Activated CD8-positive, alpha-beta T cell treated with anti-CD3 and anti-CD28 coated beads, Interleukin-2, amount 10 ng/mL, durations not matched to agents 7 days and 5 days (primary cell): Measurements from ENCODE around the gene VDR. TPM values are rescaled to one million over a fixed set of nuclear protein-coding genes. Genes with fewer than 3 reads are reported as not detected.
"Not testable (repeated sequence)": the region's sequence is repeated elsewhere in the genome, so short reads cannot be mapped to it uniquely, and the experiment has no call there.

ENCODE experiments used
- ATAC-seq: fragments of 150-1000 bp; cut with Tn5 transposase; one replicate; pipeline ENCODE4 v1.10.0; 2021; ENCODE audit warnings: moderate library complexity
- CTCF ChIA-PET: fragments of 350-600 bp; sonication (Branson Sonifier 250); formaldehyde crosslinking; loops from one replicate; lab custom pipeline; 2021; ENCODE audit warnings: antibody characterized with exemption; lab: Charles Lee
- POLR2A ChIA-PET: fragments of 350-600 bp; sonication (Branson Sonifier 250); formaldehyde crosslinking; loops from one replicate; lab custom pipeline; 2021; ENCODE audit warnings: antibody characterized with exemption; lab: Charles Lee
- DNase-seq: peaks from one replicate; pipeline ENCODE4 v3.0.0-alpha.2; 2020
- H3K27ac Mint-ChIP-seq: one replicate; pipeline ENCODE4 v1.8.0; 2021; ENCODE audit warnings: mild to moderate bottlenecking, mixed read lengths
- H3K27me3 Mint-ChIP-seq: one replicate; pipeline ENCODE4 v1.8.0; 2021; ENCODE audit warnings: low read depth, mixed read lengths
- H3K36me3 Mint-ChIP-seq: one replicate; pipeline ENCODE4 v1.8.0; 2021; ENCODE audit warnings: low read depth, mixed read lengths
- H3K4me1 Mint-ChIP-seq: one replicate; pipeline ENCODE4 v1.8.0; 2021; ENCODE audit warnings: low read depth, mixed read lengths
- H3K4me3 Mint-ChIP-seq: one replicate; pipeline ENCODE4 v1.8.0; 2021; ENCODE audit warnings: mild to moderate bottlenecking, mixed read lengths
- H3K9me3 Mint-ChIP-seq: one replicate; pipeline ENCODE4 v1.8.0; 2022; ENCODE audit warnings: mixed read lengths; ENCODE audit not compliant: insufficient read depth
- total RNA-seq, 2 experiments: library from RNA; stranded (reverse); gene quantifications; one replicate each; pipeline ENCODE4 v1.2.3, GENCODE V29; 2021

VDR gene
- total RNA-seq, 2 experiments from 2014 or later = 13.2 to 14.5 TPM

- Mint-ChIP-seq H3K27me3 (no peaks in the 10 kb centered on the region), H3K27ac (peak overlapping the region; percentile 90), H3K4me3 (peak overlapping the region; percentile 90), H3K36me3 (peaks cover 74% of the 10 kb centered on the region), H3K9me3 (no peaks in the 10 kb centered on the region), H3K4me1 (peaks cover 93% of the 10 kb centered on the region)
- DNase-seq (peak; percentile 56), ATAC-seq (peak; percentile 5)
- POLR2A ChIA-PET = interaction anchor here (0.5 to 20.2 kb wide), 11 partner anchors 8 to 1596 kb away, joined by 3 to 642 read pairs (median 5); partner anchors contain the start of genes ASB8, RPAP3 and SLC48A1
- CTCF ChIA-PET = interaction anchor here (1.4 to 27.1 kb wide), 7 partner anchors 9 to 78 kb away, joined by 3 to 1049 read pairs (median 8); no protein-coding TSS in a partner anchor
Measured at GRCh38 chr12:47813511-47814196, 91.1 kb downstream of the VDR start.

- Mint-ChIP-seq H3K4me3 (peak overlapping the region; percentile 90), H3K9me3 (no peaks in the 10 kb centered on the region), H3K27ac (peak overlapping the region; percentile 90), H3K36me3 (peaks cover 67% of the 10 kb centered on the region), H3K4me1 (peaks cover 97% of the 10 kb centered on the region), H3K27me3 (no peaks in the 10 kb centered on the region)
- POLR2A ChIA-PET = interaction anchor here (1.0 to 20.2 kb wide), 13 partner anchors 7 to 1596 kb away, joined by 3 to 642 read pairs (median 5); partner anchors contain the start of genes ASB8, RPAP3 and SLC48A1
- DNase-seq = peak; percentile 96
- CTCF ChIA-PET = interaction anchor here (1.2 to 27.1 kb wide), 8 partner anchors 9 to 78 kb away, joined by 3 to 1049 read pairs (median 6); no protein-coding TSS in a partner anchor
- ATAC-seq = peak; percentile 61
Measured at GRCh38 chr12:47812797-47813510, 91.8 kb downstream of the VDR start.

DNA sequence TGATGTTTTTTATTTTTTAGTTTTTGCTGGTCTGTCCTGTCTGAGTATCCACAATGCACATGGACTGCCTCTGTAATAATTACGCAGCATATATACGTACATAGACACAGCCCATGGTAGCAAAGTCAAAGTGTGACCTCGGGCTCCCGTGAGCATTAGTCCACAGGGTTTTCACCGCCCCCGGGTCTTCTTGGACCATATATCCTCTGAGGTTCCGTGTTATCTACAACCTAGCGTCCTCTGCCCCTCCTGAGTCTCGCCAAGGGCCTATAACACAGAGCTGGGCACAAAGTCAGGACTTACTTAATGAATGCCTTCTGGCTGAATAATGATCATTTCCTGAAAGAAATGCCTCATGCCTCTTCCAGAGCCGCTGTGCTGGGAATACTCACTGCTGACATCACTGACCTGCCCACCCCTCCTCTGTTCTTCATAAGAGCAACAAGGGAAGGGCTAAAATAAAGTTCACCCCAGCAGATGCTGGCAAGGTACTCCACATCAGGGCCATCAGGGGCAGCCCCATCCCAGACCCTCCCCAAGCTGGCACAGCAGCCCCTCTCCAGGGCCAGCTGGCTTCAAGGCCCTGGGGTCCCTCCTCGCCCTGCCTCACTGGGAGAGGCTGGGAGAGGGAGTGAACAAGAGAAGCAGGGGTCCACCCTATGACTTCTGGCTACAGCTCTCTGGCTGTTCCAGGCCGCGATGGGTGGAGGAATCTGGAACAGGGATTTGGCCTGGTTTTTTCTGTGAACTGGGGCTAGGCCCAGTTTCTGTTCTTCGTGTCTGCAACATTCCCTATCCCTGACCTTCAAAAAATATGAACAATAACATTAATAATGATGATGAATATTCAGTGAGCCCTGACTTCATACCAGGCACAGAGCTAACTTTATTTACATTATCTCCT is 93.0 kb downstream of the VDR start:
- H3K9me3 Mint-ChIP-seq = no peaks in the 10 kb centered on the region
- no peaks in the 10 kb centered on the region for H3K27me3 Mint-ChIP-seq
- DNase-seq (no peak), ATAC-seq (no peak)
- ChIA-PET CTCF (interaction anchor here (0.7 to 27.1 kb wide), 10 partner anchors 9 to 160 kb away, joined by 3 to 1049 read pairs (median 6); no protein-coding TSS in a partner anchor), POLR2A (interaction anchor here (1.0 to 20.2 kb wide), 10 partner anchors 6 to 596 kb away, joined by 3 to 642 read pairs (median 7); partner anchors contain the start of genes HDAC7, RPAP3 and SENP1)
- peaks cover 67% of the 10 kb centered on the region for H3K36me3 Mint-ChIP-seq
- H3K4me3 Mint-ChIP-seq = peak overlapping the region; percentile 90
- peaks cover 98% of the 10 kb centered on the region for H3K4me1 Mint-ChIP-seq
- H3K27ac Mint-ChIP-seq = peak overlapping the region; percentile 90

GRCh38 chr12:47811072-47811396 is 93.8 kb downstream of the VDR start:
- Mint-ChIP-seq H3K9me3 (no peaks in the 10 kb centered on the region), H3K27ac (peak overlapping the region; percentile 88), H3K27me3 (no peaks in the 10 kb centered on the region), H3K4me1 (peaks cover 98% of the 10 kb centered on the region), H3K4me3 (peak overlapping the region; percentile 90), H3K36me3 (peaks cover 69% of the 10 kb centered on the region)
- ChIA-PET POLR2A (interaction anchor here (1.3 to 20.2 kb wide), 3 partner anchors 6 to 40 kb away, joined by 3 to 642 read pairs (median 272); partner anchors contain the start of gene HDAC7), CTCF (interaction anchor here (1.1 to 27.1 kb wide), 9 partner anchors 7 to 68 kb away, joined by 3 to 1049 read pairs (median 8); partner anchors contain the start of gene HDAC7)
- DNase-seq (no peak), ATAC-seq (no peak)

- Mint-ChIP-seq H3K27ac (peak overlapping the region; percentile 88), H3K36me3 (peaks cover 72% of the 10 kb centered on the region), H3K4me1 (peaks cover 98% of the 10 kb centered on the region), H3K4me3 (peak overlapping the region; percentile 29)
- not testable (repeated sequence) for ATAC-seq, H3K9me3 Mint-ChIP-seq, DNase-seq, H3K27me3 Mint-ChIP-seq
- ChIA-PET CTCF (interaction anchor here (1.2 to 27.1 kb wide), 8 partner anchors 8 to 67 kb away, joined by 3 to 1049 read pairs (median 9); partner anchors contain the start of gene HDAC7), POLR2A (interaction anchor here (0.8 to 20.2 kb wide), 4 partner anchors 7 to 592 kb away, joined by 3 to 642 read pairs (median 138); partner anchors contain the start of gene HDAC7)
Measured at GRCh38 chr12:47809518-47809917, 95.3 kb downstream of the VDR start.

DNA sequence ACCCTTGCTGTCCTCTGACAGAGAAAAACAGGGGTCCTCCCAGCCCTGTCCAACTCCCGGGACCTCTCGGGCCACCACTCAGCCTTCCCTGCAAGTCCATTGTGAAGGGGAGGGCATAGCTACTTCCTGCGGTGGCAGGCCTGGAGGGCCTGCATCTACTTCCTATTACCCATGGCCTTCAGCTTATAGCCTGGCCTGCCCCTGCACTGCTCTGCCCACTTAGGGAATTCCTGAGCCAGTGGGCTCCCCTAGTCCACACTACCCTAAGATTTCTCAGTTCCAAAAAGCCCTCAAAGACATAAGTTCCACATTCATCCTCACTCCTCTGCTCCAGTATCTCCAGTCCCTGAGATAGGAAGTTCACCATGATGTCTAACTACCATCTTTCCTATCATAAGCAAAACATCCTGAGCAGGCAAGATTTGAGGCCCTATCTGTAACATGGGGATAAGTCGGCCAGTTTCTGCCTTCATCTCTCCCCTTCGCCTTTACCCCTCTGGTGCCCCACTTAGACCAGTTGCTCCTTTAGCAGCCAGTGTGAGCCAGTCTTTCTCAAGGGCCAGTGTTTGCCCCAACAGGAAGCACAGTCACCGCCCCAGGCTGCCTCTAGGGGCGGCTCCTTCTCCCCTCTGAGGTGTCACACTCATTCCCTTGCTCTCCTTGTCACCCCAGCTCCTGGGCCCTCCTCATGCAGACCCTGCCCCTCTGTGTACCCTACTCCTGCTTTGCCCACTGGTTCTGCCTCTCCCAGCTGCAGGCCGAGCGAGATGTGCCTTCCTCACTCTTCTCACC is 96.0 kb downstream of the VDR start:
- Mint-ChIP-seq H3K27me3 (no peaks in the 10 kb centered on the region), H3K36me3 (peaks cover 67% of the 10 kb centered on the region), H3K4me3 (peak overlapping the region; percentile 71), H3K27ac (peak overlapping the region; percentile 91), H3K4me1 (peaks cover 98% of the 10 kb centered on the region), H3K9me3 (no peaks in the 10 kb centered on the region)
- DNase-seq (peak; percentile 77), ATAC-seq (peak; percentile 36)
- ChIA-PET POLR2A (interaction anchor here (0.7 to 20.2 kb wide), 13 partner anchors 9 to 595 kb away, joined by 3 to 642 read pairs (median 5); partner anchors contain the start of genes HDAC7 and RPAP3), CTCF (interaction anchor here (1.0 to 27.1 kb wide), 21 partner anchors 9 to 349 kb away, joined by 3 to 1049 read pairs (median 6); partner anchors contain the start of genes HDAC7, SLC48A1, TMEM106C and VDR)

- DNase-seq (peak; percentile 95), ATAC-seq (peak; percentile 60)
- Mint-ChIP-seq H3K27ac (peak overlapping the region; percentile 91), H3K4me1 (peaks cover 98% of the 10 kb centered on the region), H3K4me3 (peak overlapping the region; percentile 71), H3K27me3 (no peaks in the 10 kb centered on the region), H3K36me3 (peaks cover 67% of the 10 kb centered on the region), H3K9me3 (no peaks in the 10 kb centered on the region)
- POLR2A ChIA-PET = interaction anchor here (0.7 to 20.2 kb wide), 14 partner anchors 9 to 594 kb away, joined by 3 to 642 read pairs (median 5); partner anchors contain the start of genes ASB8, HDAC7 and RPAP3
- CTCF ChIA-PET = interaction anchor here (0.6 to 27.1 kb wide), 24 partner anchors 10 to 1575 kb away, joined by 3 to 1049 read pairs (median 6); partner anchors contain the start of genes HDAC7, RPAP3, SLC48A1 and TMEM106C
Measured at GRCh38 chr12:47808050-47808449, 96.7 kb downstream of the VDR start.

- no peak for DNase-seq
- CTCF ChIA-PET = interaction anchor here (0.8 to 27.1 kb wide), 20 partner anchors 9 to 351 kb away, joined by 3 to 1049 read pairs (median 6); partner anchors contain the start of genes HDAC7, RPAP3, SLC48A1 and VDR
- Mint-ChIP-seq H3K4me1 (peaks cover 99% of the 10 kb centered on the region), H3K27me3 (no peaks in the 10 kb centered on the region), H3K9me3 (no peaks in the 10 kb centered on the region), H3K4me3 (peak overlapping the region; percentile 71), H3K36me3 (peaks cover 63% of the 10 kb centered on the region), H3K27ac (peak overlapping the region; percentile 91)
- ATAC-seq = no peak
- POLR2A ChIA-PET = interaction anchor here (0.9 to 20.2 kb wide), 10 partner anchors 8 to 350 kb away, joined by 3 to 642 read pairs (median 8); partner anchors contain the start of genes ASB8, HDAC7 and RPAP3
Measured at GRCh38 chr12:47807338-47807737, 97.5 kb downstream of the VDR start.

GRCh38 chr12:47805417-47805816 is 99.4 kb downstream of the VDR start:
- POLR2A ChIA-PET = interaction anchor here (0.7 to 20.2 kb wide), 3 partner anchors 12 to 69 kb away, joined by 3 to 642 read pairs (median 272); partner anchors contain the start of gene HDAC7
- no peak for DNase-seq
- CTCF ChIA-PET = interaction anchor here (1.0 to 27.1 kb wide), 4 partner anchors 13 to 80 kb away, joined by 4 to 1049 read pairs (median 70); partner anchors contain the start of gene HDAC7
- ATAC-seq = no peak
- H3K27me3 Mint-ChIP-seq = no peaks in the 10 kb centered on the region
- peak overlapping the region; percentile 82 for H3K27ac Mint-ChIP-seq
- H3K9me3 Mint-ChIP-seq = no peaks in the 10 kb centered on the region
- H3K36me3 Mint-ChIP-seq = peaks cover 59% of the 10 kb centered on the region
- H3K4me1 Mint-ChIP-seq = peaks cover 99% of the 10 kb centered on the region
- peak overlapping the region; percentile 49 for H3K4me3 Mint-ChIP-seq
